Liver (tissue), 3 donors: ENCODE measurements around the gene CHIC2.

ENCODE experiments used
- JUND ChIP-seq, 2 donors: IDR thresholded peaks; 2 replicates each; pipeline ENCODE4 v1.6.1; 2016; ENCODE audit warnings: antibody characterized with exemption in 2 of 2
- TAF1 ChIP-seq: conservative IDR thresholded peaks from 2 replicates; pipeline ENCODE4 v1.6.1; 2016; ENCODE audit warnings: antibody characterized with exemption, mild to moderate bottlenecking
- YY1 ChIP-seq: IDR thresholded peaks from 2 replicates; pipeline ENCODE4 v1.6.1; 2016; ENCODE audit warnings: antibody characterized with exemption, mild to moderate bottlenecking
- TF ChIP-seq, protein P1 (sequence below): fragments of 150-350 bp; IDR thresholded peaks from 2 replicates; pipeline ENCODE4 v1.5.1; 2017; ENCODE audit warnings: improper control_type of control experiment, low read depth, low read length; ENCODE audit not compliant: missing input control
- TF ChIP-seq, protein P2 (sequence below): IDR thresholded peaks from 2 replicates; pipeline ENCODE4 v1.6.1; 2016; ENCODE audit warnings: antibody characterized with exemption, mild to moderate bottlenecking
- donor health status: healthy.
- donor health status: healthy.

DNA sequence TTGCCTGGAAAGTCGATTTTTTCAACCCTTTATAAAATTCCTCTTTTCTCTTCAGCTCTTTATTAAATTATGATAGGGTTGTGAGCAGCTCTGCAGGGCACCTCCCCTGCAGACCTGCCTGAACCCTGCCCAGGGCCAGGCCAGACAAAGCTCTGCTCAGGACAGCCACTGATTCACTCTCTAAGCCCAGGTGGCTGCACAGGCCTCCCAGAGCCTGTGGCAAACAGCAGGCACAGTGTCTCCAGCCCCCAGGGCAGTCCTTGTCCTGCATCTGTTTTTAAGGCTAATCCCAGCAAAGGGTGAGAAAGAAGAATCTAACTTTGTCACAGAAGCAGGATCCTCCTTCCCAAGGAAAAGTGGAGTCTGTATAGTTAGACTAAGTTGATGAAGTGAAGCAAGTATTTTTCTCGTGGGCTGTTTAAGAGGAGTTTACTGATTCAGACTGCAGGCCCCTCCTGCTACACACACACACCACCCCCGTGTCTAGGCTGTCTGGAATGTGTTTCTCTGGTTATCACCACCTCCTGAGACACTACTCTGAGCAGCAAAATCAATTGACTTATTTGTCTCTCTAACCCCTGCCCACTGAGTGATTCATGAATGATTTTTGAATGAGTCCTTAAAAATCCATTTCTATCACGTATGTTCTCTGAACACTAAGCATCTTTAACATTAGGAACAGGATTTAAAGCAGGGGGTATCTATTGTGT, 101.7 kb downstream of the CHIC2 start:
- TF ChIP-seq, protein P1, sequence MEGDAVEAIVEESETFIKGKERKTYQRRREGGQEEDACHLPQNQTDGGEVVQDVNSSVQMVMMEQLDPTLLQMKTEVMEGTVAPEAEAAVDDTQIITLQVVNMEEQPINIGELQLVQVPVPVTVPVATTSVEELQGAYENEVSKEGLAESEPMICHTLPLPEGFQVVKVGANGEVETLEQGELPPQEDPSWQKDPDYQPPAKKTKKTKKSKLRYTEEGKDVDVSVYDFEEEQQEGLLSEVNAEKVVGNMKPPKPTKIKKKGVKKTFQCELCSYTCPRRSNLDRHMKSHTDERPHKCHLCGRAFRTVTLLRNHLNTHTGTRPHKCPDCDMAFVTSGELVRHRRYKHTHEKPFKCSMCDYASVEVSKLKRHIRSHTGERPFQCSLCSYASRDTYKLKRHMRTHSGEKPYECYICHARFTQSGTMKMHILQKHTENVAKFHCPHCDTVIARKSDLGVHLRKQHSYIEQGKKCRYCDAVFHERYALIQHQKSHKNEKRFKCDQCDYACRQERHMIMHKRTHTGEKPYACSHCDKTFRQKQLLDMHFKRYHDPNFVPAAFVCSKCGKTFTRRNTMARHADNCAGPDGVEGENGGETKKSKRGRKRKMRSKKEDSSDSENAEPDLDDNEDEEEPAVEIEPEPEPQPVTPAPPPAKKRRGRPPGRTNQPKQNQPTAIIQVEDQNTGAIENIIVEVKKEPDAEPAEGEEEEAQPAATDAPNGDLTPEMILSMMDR, result no peak
- no peak for TF ChIP-seq YY1
- no peak for TF ChIP-seq JUND (IDR thresholded peaks at IDR 0.05)
- TF ChIP-seq TAF1, result no peak
- TF ChIP-seq, protein P2, sequence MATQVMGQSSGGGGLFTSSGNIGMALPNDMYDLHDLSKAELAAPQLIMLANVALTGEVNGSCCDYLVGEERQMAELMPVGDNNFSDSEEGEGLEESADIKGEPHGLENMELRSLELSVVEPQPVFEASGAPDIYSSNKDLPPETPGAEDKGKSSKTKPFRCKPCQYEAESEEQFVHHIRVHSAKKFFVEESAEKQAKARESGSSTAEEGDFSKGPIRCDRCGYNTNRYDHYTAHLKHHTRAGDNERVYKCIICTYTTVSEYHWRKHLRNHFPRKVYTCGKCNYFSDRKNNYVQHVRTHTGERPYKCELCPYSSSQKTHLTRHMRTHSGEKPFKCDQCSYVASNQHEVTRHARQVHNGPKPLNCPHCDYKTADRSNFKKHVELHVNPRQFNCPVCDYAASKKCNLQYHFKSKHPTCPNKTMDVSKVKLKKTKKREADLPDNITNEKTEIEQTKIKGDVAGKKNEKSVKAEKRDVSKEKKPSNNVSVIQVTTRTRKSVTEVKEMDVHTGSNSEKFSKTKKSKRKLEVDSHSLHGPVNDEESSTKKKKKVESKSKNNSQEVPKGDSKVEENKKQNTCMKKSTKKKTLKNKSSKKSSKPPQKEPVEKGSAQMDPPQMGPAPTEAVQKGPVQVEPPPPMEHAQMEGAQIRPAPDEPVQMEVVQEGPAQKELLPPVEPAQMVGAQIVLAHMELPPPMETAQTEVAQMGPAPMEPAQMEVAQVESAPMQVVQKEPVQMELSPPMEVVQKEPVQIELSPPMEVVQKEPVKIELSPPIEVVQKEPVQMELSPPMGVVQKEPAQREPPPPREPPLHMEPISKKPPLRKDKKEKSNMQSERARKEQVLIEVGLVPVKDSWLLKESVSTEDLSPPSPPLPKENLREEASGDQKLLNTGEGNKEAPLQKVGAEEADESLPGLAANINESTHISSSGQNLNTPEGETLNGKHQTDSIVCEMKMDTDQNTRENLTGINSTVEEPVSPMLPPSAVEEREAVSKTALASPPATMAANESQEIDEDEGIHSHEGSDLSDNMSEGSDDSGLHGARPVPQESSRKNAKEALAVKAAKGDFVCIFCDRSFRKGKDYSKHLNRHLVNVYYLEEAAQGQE, result no peak
